Ramos (cell line): Measurements from ENCODE around the gene LHFPL4.
"Not testable (repeated sequence)": the region's sequence is repeated elsewhere in the genome, so short reads cannot be mapped to it uniquely, and the experiment has no call there.

ENCODE experiments used
- in situ Hi-C: fragments of 300-500 bp; cut with MboI; formaldehyde crosslinking; loops from one replicate; pipeline ENCODE4 v1.14.3; 2022; ENCODE audit warnings: low sequenced_read_pairs; ENCODE audit not compliant: unreplicated experiment

Gene LHFPL4

DNA sequence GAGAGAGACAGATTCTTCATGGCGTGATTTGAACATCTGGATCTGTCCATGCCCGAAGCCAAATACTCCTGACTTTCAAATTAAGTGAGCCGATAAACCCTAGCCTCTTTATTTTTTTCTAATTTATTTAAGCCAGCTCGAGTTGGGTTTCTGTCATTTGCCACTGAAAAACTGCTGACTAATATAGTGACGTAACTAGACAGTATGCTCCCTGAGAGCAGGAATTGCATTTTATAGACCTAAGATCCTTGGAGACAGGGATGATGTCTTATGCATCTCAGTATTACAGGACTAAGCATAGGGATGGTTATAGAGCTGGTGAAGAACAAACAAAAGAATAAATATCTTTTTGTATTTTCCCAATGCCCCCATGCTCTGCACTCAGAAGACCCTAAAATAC is 4.6 kb downstream of the LHFPL4 start:
- in situ Hi-C loops: no loop called here

DNA sequence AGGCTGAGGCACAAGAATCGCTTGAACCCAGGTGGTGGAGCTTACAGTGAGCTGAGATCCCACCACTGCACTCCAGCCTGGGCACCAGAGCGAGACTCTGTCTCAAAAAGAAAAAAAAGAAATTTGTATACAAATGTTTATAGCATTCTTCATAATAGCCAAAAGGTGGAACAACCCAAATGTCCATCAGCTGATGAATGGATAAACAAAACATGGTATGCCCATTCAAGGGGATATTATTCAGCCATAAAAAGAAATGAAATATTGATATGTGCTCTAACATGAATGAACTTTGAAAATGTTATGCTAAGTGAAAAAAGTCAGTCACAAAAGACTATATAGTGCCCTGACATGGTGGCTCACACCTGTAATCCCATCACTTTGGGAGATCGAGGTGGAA is 11.4 kb downstream of the LHFPL4 start:
- in situ Hi-C loops: no loop called here

DNA sequence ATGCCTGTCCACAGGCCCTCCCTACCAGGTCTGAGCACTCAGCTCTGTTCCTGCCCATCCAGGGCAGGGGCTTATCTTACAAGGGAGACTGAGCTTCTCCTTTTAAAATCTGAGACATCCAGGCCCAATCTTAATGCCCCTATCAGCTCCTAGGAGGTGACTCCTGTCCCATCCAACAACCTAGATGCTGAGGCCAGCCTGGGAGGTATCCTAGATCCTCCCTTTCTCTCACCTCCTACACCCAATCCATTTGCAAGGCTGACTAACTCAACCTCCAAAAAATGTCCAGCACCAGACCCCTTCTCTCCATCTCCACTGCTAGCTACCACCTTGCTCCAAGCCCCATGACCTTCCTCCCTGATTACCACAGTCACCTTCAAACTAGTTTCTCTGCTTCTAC is 17.4 kb downstream of the LHFPL4 start:
- in situ Hi-C loops: no loop called here

DNA sequence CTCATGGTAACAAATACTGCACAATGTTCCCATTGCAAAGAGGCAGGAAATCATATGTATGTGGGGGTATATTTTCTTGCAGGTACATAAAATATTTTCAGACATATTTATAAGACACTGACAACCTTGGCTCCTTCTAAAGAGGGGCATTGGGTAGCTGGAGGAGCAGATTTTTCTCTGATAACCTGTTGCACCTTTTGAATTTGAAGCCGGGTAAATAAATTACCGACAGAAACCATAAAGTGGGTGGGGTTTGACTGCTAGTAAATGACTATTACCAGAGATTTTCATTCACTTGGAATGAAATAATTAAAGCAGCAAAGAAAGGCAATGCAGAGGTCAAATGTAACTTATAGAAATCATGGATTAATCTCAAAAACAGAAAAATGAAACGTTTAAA is 19.2 kb downstream of the LHFPL4 start:
- in situ Hi-C loops: no loop called here

DNA sequence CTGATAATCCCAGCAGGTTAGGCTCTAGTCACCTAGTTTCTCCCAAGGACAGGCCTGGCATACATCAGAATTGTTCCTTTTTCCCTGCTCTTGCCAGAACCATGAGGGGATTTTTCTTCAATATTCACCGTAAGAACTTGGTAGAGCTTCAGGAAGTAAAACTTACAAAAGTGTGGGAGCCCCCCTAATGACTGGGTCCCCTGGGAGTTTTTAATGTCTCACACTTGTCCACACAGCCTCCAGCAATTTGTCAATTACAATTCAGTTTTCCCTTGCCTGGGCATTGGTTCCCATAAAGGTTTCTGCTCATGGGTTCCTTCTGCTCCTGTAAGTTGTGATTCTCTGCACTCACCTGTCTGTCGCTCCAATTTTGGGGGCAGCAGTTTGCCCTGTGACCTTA is 28.5 kb downstream of the LHFPL4 start:
- in situ Hi-C loops: no loop called here

DNA sequence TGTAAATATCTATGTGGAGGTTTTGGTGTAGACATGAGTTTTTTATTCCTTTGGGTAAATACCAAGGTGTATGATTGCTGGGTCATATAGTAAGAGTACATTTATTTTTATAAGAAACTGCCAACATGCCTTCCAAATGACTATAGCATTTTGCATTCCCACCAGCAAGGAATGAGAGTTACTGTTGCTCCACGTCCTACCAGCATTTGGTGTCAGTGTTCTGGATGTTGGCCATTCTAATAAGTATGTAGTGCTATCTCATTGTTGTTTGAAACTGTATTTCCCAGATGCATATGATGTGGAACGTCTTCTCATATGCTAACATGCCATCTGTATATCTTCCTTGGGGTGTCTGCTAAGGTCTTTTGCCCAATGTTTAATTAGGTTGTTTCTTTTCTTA is 38.7 kb downstream of the LHFPL4 start:
- in situ Hi-C loops: no loop called here

DNA sequence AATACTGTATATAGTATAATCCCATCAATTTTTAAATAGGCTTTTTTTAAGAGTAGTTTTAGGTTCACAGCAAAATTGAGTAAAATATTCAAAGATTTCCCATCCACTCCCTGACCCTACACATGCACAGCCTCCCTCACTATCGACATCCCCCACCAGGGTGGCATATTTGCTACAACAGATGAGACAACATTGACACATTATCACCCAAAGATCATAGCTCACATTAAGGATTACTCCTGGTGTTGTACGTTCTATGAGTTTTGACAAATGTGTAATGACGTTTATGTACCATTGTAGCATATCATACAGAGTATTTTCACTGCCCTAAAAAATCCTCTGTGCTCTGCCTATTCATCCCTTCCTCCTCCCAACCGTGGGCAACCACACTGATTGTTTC is 39.3 kb downstream of the LHFPL4 start:
- in situ Hi-C loops: no loop called here

DNA sequence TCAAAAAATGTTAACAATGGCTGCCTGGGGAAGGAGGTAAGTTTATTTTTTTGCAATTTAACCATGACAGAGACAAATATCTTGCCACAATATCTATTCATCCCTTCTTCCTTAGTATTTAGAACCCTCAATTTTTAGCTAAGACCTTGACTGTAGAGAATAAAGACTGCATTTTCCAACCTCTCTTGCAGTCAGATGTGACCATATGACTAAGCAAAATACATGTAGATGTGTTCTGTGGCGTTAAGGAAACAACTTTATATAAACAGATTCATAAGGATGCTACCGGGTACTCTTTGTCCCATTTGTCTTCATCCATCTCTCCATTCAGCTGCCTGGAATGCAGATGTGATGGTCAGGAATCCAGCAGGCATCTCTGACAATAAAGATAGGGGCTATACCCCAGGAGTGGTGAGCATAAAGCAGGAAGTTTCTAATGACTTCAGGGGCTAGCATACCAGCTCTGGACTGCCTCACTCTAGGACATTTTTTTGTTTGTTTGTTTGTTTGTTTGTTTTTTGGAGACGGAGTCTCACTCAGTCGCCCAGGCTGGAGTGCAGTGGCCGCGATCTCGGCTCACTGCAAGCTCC is 41.1 kb downstream of the LHFPL4 start:
- in situ Hi-C loops: no loop called here

DNA sequence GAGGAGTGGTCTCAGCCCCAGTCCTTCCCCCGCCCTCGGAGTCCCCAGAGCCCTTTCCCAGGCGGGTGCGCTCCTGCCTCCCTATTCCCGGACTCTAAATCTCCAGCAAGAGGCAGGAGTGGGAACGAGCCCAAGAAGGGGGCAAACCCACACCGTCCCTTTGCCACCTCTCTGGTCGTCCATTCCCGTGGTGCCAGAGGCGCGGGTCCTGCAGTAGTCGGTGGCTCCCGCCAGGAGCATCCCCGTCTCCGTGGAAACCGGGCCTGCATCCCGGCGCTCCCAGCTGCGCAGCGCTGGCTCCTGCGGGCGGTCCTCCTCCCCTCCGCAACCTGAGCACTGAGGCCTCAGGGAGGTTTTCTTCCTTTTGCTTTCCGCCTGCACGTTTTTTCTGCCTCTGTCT is 44.8 kb downstream of the LHFPL4 start:
- in situ Hi-C loops: loop anchor here (10.0 kb wide), 1 partner anchor 216 kb away; no protein-coding TSS in a partner anchor

DNA sequence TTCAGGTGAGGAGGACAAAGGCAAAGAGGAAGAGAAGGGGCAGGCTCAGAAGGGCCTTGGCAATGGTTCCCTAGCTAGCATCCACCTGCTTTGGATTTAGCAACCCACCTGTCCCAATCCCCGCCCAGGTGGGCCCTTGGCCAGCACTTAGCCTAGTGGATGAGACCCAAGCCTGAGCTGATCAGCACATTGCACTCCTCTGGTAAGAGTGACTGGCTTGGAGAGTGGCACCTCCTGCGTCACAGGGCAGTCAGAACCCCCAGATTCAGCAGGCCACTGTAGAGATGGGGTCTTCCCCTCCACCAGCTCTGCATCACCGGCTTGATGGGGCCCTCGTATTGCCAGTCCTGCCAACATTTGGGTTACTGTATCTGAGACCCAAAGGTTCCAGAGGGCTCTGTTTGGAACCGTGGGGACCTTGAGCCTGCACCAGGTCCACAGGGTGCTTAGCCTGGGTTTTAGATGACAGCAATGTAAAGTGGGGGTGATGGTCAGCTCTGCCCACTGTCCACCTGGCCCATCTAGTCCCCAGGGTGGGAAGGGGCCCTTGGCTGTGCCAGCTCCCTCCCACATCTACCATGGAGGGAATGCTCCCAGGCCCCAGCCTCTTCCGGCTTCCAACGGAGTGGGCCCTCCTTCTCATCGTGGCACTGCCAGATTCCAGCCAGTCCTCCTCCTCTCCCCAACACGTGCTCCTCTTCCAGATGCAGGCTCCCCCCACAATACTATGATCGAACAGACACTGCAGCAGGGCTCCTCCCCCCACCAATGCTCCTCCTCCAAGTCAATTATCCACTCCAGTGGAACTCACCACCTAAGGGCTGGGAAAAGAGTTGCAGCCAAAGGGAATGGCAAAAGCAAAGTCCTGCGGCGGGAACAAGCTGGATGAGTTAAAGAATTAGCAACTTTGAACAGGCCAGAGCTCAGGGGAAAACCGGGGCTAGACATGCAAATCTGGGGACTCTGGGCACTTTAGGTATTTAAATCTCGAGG is 45.7 kb downstream of the LHFPL4 start:
- in situ Hi-C loops: loop anchor here (10.0 kb wide), 1 partner anchor 217 kb away; no protein-coding TSS in a partner anchor

DNA sequence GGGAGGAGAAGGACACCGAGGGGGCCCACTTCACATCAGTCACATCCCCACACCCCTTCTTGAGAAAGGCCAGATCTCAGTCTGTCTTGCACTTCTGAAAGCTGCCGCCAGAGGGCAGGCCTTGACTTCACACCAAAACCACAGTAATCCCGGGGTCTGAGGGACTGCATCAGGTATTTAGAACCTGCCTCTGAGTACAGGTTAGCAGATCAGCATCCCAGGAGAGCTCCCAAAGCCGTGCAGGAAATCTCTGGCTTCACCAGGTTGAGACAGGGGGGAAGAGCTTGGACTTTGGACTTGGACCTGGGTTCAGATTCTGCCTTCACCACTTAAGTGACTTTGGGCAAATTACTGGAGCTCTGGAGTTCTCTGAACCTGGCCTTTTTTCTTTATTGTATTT is 50.3 kb downstream of the LHFPL4 start:
- in situ Hi-C loops: loop anchor here (10.0 kb wide), 1 partner anchor 222 kb away; no protein-coding TSS in a partner anchor

DNA sequence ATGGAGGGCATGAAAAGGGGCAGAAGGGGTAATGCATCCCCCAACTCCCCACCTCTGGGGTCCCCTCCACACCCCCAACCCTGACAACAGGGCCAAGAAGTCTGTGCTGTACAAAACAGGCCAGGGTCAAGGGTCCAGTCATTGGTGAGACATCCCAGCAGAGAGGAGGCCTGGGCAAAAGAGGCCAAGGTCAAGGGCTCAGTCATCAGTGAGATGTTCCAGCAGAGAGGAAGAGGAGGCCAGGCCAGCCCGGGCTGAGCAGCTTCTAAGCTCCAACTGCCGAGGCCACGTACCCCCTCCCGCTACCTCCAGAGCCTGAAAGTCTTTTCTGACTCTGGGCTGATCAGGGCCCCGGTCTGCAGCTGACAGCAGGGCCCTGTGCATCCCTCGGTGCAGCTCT is 52.4 kb downstream of the LHFPL4 start:
- in situ Hi-C loops: loop anchor here (10.0 kb wide), 1 partner anchor 224 kb away; no protein-coding TSS in a partner anchor

DNA sequence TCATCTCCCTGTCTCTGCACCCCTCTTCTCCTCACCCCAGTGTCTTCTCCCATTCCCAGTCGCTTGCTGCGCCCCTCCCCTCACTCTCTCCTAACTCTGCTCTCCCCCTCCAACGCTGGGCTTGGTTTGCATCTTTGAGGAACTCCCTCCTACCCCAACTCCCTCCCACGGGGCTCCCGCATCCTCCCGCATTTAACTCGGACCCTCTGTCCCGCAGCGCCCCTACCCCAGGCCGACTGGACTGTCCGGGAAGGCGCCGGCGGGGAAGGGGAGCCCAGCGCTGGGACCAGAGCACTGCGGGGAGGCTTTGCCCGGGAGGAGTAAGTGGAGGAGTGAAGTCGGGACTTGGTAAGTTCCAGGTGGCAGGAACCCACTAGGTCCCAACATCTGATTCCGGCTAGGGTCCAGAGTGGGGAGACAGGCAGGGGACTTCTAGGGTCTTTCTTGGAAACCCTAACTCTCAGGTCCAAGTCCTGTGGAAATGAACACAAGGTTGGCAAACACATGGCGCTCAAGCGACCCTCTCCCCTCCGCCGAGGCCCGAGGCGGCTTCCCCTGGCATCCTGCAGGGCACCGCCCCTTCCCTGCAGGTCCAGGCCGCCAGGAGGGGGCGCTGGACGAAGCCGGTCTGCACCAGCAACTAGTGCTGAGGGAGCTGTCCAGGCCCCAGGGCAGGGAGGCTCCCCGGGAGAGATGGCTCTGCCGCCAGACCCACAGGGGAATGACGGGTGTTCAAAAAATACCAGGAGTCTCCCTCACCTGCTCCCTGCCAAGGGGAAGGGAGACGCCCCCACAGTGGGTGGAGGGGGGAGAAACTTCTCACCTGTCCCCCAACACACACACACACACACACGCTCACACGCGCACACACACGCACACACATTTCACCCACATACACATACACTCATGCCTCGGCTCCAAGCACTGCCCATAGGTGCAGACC is 53.2 kb downstream of the LHFPL4 start:
- in situ Hi-C loops: loop anchor here (10.0 kb wide), 1 partner anchor 224 kb away; no protein-coding TSS in a partner anchor

DNA sequence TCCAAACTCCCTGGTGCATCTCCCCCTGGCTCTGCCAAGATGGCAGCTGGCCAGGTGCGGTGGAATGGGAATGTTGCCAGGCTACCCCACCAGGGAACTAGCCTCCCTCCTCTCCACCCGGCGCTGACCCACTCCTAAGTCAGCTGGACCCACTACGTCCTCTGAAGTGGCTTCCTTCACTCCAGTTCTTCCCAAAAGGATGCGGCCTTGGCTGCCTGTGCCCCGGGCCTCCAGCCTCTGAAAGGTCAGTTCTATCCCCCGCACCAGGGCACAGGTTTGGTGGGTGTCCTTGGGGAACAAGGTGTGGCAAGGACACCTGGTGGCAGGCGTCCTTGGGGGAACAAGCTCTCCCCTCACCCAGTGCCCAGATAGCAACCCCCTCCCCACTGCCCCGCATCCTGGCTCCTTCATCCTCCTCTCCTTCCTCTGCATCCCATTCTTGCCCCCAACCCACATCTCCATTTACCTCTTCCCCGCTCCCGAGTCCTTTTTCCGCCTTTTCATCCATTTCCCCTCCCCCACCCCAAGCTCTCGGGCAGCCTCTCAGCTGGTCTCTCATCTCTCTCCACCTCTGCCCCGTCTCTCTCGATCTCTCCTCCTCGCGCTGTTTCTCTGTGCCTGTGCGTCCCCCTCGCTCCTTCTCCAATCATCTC is 54.0 kb downstream of the LHFPL4 start:
- in situ Hi-C loops: loop anchor here (10.0 kb wide), 1 partner anchor 225 kb away; no protein-coding TSS in a partner anchor

DNA sequence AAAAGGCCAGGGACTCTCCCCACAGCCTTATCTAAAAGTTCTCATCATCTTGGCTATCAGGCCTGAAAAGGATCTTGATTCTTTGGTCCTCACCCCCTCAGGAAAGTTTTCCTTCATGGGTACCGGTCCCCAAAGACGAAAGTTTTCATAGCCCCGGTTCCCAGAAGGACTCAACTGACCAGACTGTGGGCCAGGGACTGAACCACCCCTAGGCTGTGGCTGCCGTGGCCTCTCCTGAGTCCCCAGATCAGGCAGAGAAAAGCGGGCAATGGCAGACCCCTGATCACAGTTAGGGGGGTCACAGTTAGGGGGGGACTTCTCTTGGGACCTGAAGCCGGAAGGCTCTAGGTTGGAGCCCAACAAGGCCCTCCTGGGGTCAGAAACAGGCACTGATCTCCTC is 54.8 kb downstream of the LHFPL4 start:
- in situ Hi-C loops: no loop called here

DNA sequence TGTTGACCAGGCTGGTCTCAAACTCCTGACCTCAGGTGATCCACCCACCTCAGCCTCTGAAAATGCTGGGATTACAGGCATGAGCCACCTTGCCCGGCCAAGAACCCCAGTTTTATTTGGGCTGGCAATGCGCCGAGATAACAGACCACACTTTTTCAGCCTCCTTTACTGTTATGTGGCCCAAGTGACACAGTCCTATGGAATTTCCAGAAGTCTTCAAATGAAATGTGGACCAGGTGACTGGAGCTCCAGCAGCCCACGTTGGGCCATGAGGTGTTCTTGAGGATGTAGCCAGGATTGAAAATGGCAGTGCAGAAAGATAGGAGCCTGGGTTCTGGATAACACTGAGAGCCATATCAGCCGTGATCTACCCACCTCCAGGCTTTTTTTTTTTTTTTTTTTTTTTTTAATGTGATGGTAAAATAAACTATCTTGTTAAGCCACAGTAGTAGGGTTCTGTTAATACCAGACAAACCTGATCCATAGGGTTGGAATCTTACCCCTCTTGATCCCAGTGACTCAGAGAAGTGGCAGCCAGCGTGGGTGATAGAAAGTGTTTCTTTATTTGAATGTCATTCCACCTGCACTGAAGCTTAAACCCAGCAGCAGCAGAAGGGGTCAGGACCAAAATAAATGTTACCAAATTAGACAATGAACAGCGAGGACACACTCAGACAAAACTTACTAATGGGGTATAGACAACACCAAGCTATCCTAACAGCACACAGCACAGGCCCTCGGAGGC is 55.6 kb downstream of the LHFPL4 start:
- in situ Hi-C loops: no loop called here

DNA sequence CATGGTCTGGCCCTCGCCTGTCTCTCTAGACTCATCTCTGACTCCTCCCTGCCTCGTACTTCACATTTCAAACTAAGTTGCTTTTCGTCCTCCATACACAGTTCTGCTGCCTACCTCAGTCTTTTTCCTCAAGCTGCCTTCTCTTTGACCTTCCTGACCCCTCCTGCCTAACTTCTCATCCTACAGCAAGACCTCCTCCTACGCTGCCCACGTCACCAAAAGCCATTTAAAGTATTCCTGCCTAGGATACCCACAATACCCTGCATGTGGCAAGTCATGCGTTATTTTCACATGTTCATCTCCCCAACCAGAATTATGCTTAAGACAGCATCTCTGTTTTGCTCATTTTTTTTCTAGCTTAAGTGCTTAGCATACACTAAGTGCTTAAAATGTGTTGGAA is 56.7 kb downstream of the LHFPL4 start:
- in situ Hi-C loops: no loop called here

DNA sequence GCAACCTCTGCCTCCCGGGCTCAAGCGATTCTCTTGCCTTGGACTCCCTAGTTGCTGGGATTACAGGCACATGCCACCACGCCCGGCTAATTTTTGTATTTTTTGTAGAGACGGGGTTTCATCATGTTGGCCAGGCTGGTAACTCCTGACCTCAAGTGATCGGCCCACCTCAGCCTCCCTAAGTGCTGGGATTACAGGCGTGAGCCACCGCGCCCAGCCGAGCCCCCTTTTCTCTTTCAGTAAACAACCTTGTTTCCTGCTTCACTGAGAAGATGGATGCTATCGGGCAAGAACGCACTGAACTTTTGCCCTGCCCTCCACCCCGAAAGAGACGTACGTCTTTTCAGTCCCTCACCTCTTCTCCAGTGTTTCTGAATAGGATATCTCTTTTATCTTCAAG is 59.6 kb downstream of the LHFPL4 start:
- in situ Hi-C loops: not testable (repeated sequence)

DNA sequence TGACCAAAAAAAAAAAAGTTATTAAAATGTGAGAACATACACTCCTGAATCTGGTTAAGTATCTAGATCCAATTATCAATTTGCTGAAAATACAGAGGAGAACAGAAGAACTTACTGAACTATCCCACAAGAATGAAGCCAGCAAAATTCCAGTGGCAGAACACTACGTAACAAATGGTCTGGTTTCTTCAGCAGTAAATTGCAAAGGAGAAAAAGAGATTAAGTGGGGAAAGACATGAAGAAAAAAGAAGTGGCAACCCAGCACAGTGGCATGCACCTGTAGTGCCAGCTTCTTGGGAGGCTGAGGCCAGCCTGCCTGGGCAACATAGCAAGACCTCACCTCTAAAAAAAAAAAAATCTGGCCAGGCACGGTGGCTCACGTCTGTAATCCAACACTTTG is 62.1 kb downstream of the LHFPL4 start:
- in situ Hi-C loops: no loop called here
